ENCODE measurements around the gene DUXB. TPM values are rescaled to one million over a fixed set of nuclear protein-coding genes. Genes with fewer than 3 reads are reported as not detected.
A peak's percentile ranks its signal among the peaks of the same experiment; 100 is the strongest.

DUXB gene
- total RNA-seq, 1 experiment from 2014 or later, result not detected

GRCh38 chr16:75660726-75661302, 40.4 kb downstream of the DUXB start:
- DNase-seq (ENCODE audit: low read depth), result no peak

GRCh38 chr16:75660321-75660720, 40.9 kb downstream of the DUXB start:
- DNase-seq (ENCODE audit: low read depth), result no peak

GRCh38 chr16:75658175-75658574, 43.1 kb downstream of the DUXB start:
- no peak for DNase-seq (ENCODE audit: low read depth)

- no peak for DNase-seq (ENCODE audit: low read depth)
Observed at GRCh38 chr16:75653922-75654321, 47.3 kb downstream of the DUXB start.

GRCh38 chr16:75648265-75649076, 52.8 kb downstream of the DUXB start:
- DNase-seq (ENCODE audit: low read depth), result peak; percentile 64

GRCh38 chr16:75647492-75648264, 53.6 kb downstream of the DUXB start, which contains the start of the genes KARS1 and TERF2IP:
KARS1 (minus strand) TSS chr16:75647665; CDS start chr16:75647639, 26 bp downstream.
TERF2IP (plus strand) TSS chr16:75647773; CDS start chr16:75647883, 110 bp downstream.
- peak; percentile 91 for DNase-seq (ENCODE audit: low read depth)

GRCh38 chr16:75647112-75647491, 54.2 kb downstream of the DUXB start:
- no peak for DNase-seq (ENCODE audit: low read depth)

GRCh38 chr16:75644240-75645012, 56.8 kb downstream of the DUXB start:
- no peak for DNase-seq (ENCODE audit: low read depth)

Other genes starting within 250 kb of the DUXB start
- gene TMEM170A, start 236.8 kb downstream of the DUXB start, total RNA-seq (2014; rRNA removed; shearing (Covaris generic)), result 14.2 and 19.6 TPM in 2 replicates
- 0.96 and 1.3 TPM in 2 replicates for gene CHST6, start 206.0 kb downstream of the DUXB start, total RNA-seq (2014; rRNA removed; shearing (Covaris generic))
- not detected in 2 replicates for gene CHST5, start 165.4 kb downstream of the DUXB start, total RNA-seq (2014; rRNA removed; shearing (Covaris generic))
- 7.0 and 13.3 TPM in 2 replicates for gene TMEM231, start 145.2 kb downstream of the DUXB start, total RNA-seq (2014; rRNA removed; shearing (Covaris generic))
- gene GABARAPL2, start 135.1 kb downstream of the DUXB start, total RNA-seq (2014; rRNA removed; shearing (Covaris generic)), result 64.3 and 64.6 TPM in 2 replicates
- 47.1 and 52.0 TPM in 2 replicates for gene ADAT1, start 78.2 kb downstream of the DUXB start, total RNA-seq (2014; rRNA removed; shearing (Covaris generic))
- gene KARS1, start 53.8 kb downstream of the DUXB start, total RNA-seq (2014; rRNA removed; shearing (Covaris generic)), result 150 and 166 TPM in 2 replicates
- gene TERF2IP, start 53.7 kb downstream of the DUXB start, total RNA-seq (2014; rRNA removed; shearing (Covaris generic)), result 41.8 and 42.8 TPM in 2 replicates
- gene CPHXL2, start 24.5 kb downstream of the DUXB start, total RNA-seq (2014; rRNA removed; shearing (Covaris generic)), result not detected in 2 replicates
- not detected in 2 replicates for gene CPHXL, start 25.0 kb upstream of the DUXB start, total RNA-seq (2014; rRNA removed; shearing (Covaris generic))